Measurements from ENCODE around the gene JRKL.
"Not testable (repeated sequence)": the region's sequence is repeated elsewhere in the genome, so short reads cannot be mapped to it uniquely, and the experiment has no call there.

JRKL gene

DNA sequence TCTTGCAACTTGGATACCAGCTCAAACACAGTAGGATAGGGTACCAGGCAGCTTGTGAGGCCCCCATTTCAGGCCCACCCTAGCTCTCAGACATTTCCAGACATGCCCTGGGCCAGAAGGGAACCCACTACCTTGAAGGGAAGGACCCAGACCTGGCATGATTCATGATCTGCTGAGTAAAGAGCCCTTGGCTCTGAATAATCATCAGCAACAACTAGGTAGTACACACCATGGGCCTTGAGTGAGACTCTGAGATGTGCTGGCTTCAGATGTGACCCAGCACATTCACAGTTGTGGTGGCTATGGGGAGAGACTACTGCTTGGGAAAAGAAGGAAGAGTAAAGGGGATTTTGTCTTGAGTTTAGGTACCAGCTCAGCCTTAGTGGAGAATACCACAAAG, 23.6 kb downstream of the JRKL start:
- TF ChIP-seq, protein P1, sequence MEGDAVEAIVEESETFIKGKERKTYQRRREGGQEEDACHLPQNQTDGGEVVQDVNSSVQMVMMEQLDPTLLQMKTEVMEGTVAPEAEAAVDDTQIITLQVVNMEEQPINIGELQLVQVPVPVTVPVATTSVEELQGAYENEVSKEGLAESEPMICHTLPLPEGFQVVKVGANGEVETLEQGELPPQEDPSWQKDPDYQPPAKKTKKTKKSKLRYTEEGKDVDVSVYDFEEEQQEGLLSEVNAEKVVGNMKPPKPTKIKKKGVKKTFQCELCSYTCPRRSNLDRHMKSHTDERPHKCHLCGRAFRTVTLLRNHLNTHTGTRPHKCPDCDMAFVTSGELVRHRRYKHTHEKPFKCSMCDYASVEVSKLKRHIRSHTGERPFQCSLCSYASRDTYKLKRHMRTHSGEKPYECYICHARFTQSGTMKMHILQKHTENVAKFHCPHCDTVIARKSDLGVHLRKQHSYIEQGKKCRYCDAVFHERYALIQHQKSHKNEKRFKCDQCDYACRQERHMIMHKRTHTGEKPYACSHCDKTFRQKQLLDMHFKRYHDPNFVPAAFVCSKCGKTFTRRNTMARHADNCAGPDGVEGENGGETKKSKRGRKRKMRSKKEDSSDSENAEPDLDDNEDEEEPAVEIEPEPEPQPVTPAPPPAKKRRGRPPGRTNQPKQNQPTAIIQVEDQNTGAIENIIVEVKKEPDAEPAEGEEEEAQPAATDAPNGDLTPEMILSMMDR (IDR thresholded peaks at IDR 0.05; ENCODE audit: low read depth, low read length, missing control alignments) = no peak
- DNase-seq (ENCODE audit: low read depth) = no peak
- H3K4me3 ChIP-seq (ENCODE audit: low read depth, low read length) = no peak overlapping the region

DNA sequence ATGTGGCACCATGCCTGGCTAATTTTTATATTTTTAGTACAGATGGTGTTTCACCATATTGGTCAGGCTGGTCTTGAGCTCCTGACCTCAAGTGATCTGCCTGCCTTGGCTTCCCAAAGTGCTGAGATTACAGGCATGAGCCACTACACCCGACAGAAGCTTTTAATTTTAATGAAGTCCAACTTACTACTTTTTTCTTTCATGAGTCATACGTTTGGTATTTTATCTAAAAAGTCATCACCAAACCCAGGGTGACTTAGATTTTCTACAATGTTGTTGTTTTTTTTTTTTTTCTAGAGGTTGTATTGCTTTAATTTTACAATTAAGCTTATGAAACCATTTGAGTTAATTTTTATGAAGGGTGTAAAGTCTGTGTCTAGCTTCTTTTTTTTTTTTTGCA, 34.9 kb downstream of the JRKL start:
- H3K4me3 ChIP-seq (ENCODE audit: low read depth, low read length) = no peak overlapping the region
- DNase-seq (ENCODE audit: low read depth) = no peak
- TF ChIP-seq, protein P1 (IDR thresholded peaks at IDR 0.05; ENCODE audit: low read depth, low read length, missing control alignments) = no peak

DNA sequence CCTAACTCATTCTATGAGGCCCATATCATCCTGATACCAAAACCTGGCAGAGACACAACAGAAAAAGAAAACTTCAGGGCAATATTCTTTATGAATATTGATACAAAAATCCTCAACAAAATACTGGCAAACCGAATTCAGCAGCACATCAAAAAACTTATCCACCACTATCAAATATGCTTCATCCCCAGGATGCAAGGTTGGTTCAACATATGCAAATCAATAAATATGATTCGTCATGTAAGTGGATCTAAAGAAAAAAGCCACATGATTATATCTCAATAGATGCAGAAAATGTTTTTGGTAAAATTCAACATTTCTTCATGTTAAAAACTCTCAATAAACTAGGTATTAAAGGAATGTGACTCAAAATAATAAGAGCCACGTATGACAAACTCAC, 40.9 kb downstream of the JRKL start:
- TF ChIP-seq, protein P1 (IDR thresholded peaks at IDR 0.05; ENCODE audit: low read depth, low read length, missing control alignments) = no peak
- H3K4me3 ChIP-seq (ENCODE audit: low read depth, low read length) = no peak overlapping the region
- no peak for DNase-seq (ENCODE audit: low read depth)

DNA sequence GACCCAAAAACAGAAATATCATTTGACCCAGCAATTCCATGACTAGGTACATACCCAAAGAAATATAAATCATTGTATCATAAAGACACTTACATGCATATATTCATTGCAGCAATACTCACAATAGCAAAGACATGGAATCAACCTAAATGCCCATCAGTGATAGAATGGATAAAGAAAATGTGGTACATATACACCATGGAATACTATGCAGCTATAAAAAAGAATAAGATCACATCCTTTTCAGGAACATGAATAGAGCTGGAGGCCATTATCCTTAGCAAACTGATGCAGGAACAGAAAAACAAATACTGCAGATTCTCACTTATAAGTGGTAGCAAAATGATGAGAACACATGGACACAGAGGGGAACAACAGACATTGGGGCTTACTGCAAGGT, 42.8 kb downstream of the JRKL start:
- H3K4me3 ChIP-seq (ENCODE audit: low read depth, low read length); DNase-seq (ENCODE audit: low read depth): not testable (repeated sequence)

Data from GM12864 (cell line).